ENCODE results near the gene TSHB.

The TSHB gene

DNA sequence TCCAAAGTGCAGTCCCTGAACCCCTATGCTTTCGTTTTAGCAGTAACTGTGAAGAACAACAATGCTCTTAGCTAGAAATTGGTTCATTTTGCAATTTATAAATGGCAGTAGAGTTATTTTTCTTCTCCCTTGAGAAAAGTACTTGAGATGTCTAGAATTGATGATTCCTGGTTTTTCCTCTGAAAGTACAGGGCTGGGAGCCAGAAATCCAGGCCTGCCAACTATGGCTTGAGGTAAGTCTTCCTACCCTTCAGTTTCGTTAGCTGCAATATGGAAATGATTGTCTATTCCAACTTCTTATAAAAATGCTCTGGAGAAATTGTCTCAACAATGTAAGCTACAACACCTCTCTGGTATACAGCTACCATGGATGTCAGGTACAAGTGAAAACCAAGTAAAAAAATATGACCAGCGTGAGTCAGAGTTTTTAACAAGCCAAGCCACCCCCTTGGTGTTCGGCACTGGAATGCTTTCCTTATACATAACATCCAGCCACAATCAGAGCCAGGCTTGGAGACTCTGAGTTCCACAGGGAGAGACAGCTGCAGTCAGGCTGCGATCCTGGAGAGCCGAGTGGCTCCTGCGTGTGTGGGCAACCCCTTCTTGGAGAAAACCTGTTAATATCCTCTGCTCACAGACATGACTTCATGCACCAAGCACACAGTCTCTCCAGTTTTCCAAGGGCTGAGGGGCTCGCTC is 37.7 kb downstream of the TSHB start:
- no peak overlapping the region for H3K4me3 ChIP-seq (ENCODE audit: low read depth, low read length, poor library complexity, severe bottlenecking)
- 0 out of 2 replicates have a peak, but pooled peaks cover 4% of the 10 kb centered on the region for H3K27me3 ChIP-seq (ENCODE audit: insufficient read depth, low read length)
- no peaks in the 10 kb centered on the region for H3K9me3 ChIP-seq (ENCODE audit: low read length)
- H4K20me1 ChIP-seq (ENCODE audit: insufficient read depth, low read length): no peaks in the 10 kb centered on the region
- H3K4me2 ChIP-seq (ENCODE audit: low read length): no peak overlapping the region
- H3K79me2 ChIP-seq (ENCODE audit: insufficient read depth, low read length): no peaks in the 10 kb centered on the region
- no peaks in the 10 kb centered on the region for H3K4me1 ChIP-seq (ENCODE audit: insufficient read depth, low read length, severe bottlenecking)
- H3F3A ChIP-seq (ENCODE audit: insufficient read depth, low read length): no peaks in the 10 kb centered on the region
- no peaks in the 10 kb centered on the region for H3K36me3 ChIP-seq (ENCODE audit: insufficient read depth, low read length)
- TF ChIP-seq, protein P1, sequence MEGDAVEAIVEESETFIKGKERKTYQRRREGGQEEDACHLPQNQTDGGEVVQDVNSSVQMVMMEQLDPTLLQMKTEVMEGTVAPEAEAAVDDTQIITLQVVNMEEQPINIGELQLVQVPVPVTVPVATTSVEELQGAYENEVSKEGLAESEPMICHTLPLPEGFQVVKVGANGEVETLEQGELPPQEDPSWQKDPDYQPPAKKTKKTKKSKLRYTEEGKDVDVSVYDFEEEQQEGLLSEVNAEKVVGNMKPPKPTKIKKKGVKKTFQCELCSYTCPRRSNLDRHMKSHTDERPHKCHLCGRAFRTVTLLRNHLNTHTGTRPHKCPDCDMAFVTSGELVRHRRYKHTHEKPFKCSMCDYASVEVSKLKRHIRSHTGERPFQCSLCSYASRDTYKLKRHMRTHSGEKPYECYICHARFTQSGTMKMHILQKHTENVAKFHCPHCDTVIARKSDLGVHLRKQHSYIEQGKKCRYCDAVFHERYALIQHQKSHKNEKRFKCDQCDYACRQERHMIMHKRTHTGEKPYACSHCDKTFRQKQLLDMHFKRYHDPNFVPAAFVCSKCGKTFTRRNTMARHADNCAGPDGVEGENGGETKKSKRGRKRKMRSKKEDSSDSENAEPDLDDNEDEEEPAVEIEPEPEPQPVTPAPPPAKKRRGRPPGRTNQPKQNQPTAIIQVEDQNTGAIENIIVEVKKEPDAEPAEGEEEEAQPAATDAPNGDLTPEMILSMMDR (IDR thresholded peaks at IDR 0.05; ENCODE audit: low read length): no peak
- TF ChIP-seq EZH2 (IDR thresholded peaks at IDR 0.05; ENCODE audit: borderline replicate concordance, low read length): no peak
- no peak overlapping the region for H2AFZ ChIP-seq (ENCODE audit: low read length)
- no peak overlapping the region for H3K9ac ChIP-seq (ENCODE audit: low read length)
- H3K9me2 ChIP-seq (ENCODE audit: low read depth, low read length): no peaks in the 10 kb centered on the region
- no peak overlapping the region for H3K27ac ChIP-seq (ENCODE audit: low read depth, low read length, poor library complexity, severe bottlenecking)

DNA sequence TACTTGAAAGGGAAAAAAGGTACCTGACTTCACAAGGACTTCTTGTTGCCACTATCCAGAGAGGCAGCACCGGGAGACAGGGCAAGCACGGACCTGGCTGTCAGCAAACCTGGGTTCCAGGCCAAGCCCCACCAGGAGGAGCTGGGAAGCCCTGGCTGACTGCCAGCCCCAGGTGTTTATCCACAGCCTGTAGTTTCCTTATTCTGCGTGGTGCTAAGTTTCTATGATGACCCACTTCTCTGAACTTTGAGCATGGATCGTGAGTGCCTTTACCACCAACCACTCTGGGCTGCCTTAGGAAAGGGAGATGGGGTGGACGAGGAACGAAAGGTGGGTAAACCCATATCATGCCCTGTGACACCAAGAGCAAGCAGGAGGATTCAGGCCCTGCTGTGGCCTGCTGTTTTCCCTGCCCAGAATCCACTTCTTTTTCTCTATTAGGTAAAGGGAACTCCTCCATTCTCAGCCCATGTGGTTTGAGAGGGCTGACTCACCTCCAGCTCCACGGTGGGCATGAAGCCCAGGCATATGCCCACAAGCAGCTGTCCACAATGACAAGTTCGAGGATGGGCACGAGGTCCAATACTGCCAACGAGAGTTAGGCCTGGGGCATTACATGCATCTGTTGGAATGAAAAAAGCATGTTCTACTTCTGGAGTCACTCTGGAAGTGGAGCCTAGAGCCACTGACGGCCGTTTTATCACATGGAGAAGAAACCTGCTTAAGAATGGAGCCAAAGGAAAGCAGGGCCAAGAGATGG is 39.4 kb downstream of the TSHB start:
- Histone ChIP-seq H2AFZ (ENCODE audit: low read length) (no peak overlapping the region), H3K9me2 (ENCODE audit: low read depth, low read length) (no peaks in the 10 kb centered on the region), H3K9me3 (ENCODE audit: low read length) (no peaks in the 10 kb centered on the region), H3K27me3 (ENCODE audit: insufficient read depth, low read length) (0 out of 2 replicates have a peak, but pooled peaks cover 4% of the 10 kb centered on the region), H3K79me2 (ENCODE audit: insufficient read depth, low read length) (no peaks in the 10 kb centered on the region), H3K4me1 (ENCODE audit: insufficient read depth, low read length, severe bottlenecking) (no peaks in the 10 kb centered on the region), H3K4me2 (ENCODE audit: low read length) (no peak overlapping the region), H3F3A (ENCODE audit: insufficient read depth, low read length) (no peaks in the 10 kb centered on the region), H3K4me3 (ENCODE audit: low read depth, low read length, poor library complexity, severe bottlenecking) (no peak overlapping the region), H3K27ac (ENCODE audit: low read depth, low read length, poor library complexity, severe bottlenecking) (no peak overlapping the region), H3K9ac (ENCODE audit: low read length) (no peak overlapping the region), H4K20me1 (ENCODE audit: insufficient read depth, low read length) (no peaks in the 10 kb centered on the region), H3K36me3 (ENCODE audit: insufficient read depth, low read length) (no peaks in the 10 kb centered on the region)
- no peak for TF ChIP-seq EZH2 (IDR thresholded peaks at IDR 0.05; ENCODE audit: borderline replicate concordance, low read length)
- TF ChIP-seq, protein P1 (IDR thresholded peaks at IDR 0.05; ENCODE audit: low read length): no peak

DNA sequence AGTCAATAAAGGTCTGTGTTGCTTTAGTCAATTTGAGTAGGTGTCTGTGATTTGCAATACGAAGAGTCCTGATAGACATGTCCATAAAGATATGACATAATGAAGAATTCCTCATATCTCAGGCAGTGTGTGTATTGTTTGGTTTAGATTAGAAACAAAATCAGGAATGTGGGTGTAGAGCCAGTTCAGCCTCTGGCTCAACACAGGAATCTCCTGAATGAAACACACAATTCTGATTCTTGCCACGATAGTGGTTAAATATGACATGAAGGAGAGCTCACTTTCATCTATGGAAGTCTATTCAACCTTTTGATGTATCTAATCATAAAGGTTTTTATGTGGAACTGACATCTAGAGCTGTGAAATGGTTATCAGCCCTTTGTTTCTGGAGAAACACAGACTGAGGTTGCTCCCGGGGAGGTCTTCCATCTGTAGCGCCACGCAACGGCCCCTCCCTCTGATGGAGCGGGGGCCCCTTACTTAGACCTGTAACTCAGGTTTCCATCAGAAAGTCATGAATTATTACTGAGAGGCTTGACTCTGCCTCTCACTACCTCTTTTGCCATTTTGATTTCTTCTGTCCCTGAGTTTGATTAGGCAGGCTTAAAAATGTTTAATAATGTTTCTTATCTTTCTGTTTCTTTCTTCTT is 40.2 kb downstream of the TSHB start:
- no peak overlapping the region for H3K9ac ChIP-seq (ENCODE audit: low read length)
- 0 out of 2 replicates have a peak, but pooled peaks cover 4% of the 10 kb centered on the region for H3K27me3 ChIP-seq (ENCODE audit: insufficient read depth, low read length)
- H4K20me1 ChIP-seq (ENCODE audit: insufficient read depth, low read length): no peaks in the 10 kb centered on the region
- no peak for TF ChIP-seq EZH2 (IDR thresholded peaks at IDR 0.05; ENCODE audit: borderline replicate concordance, low read length)
- TF ChIP-seq, protein P1 (IDR thresholded peaks at IDR 0.05; ENCODE audit: low read length): no peak
- no peaks in the 10 kb centered on the region for H3F3A ChIP-seq (ENCODE audit: insufficient read depth, low read length)
- H3K4me3 ChIP-seq (ENCODE audit: low read depth, low read length, poor library complexity, severe bottlenecking): no peak overlapping the region
- H3K36me3 ChIP-seq (ENCODE audit: insufficient read depth, low read length): no peaks in the 10 kb centered on the region
- no peaks in the 10 kb centered on the region for H3K9me2 ChIP-seq (ENCODE audit: low read depth, low read length)
- H3K4me1 ChIP-seq (ENCODE audit: insufficient read depth, low read length, severe bottlenecking): no peaks in the 10 kb centered on the region
- H3K79me2 ChIP-seq (ENCODE audit: insufficient read depth, low read length): no peaks in the 10 kb centered on the region
- H3K9me3 ChIP-seq (ENCODE audit: low read length): no peaks in the 10 kb centered on the region
- no peak overlapping the region for H3K4me2 ChIP-seq (ENCODE audit: low read length)
- no peak overlapping the region for H3K27ac ChIP-seq (ENCODE audit: low read depth, low read length, poor library complexity, severe bottlenecking)
- H2AFZ ChIP-seq (ENCODE audit: low read length): no peak overlapping the region
